Endothelial cell of umbilical vein (primary cell): ENCODE data around the gene ABHD5. TPM values are rescaled to one million over a fixed set of nuclear protein-coding genes. Genes with fewer than 3 reads are reported as not detected.

Experiments
- BruUV-seq: library from RNA; stranded (reverse); fragments of 400-500 nt; replicated peaks from 2 replicates; lab custom pipeline; 2021; lab: Mats Ljungman, UMichigan
- CTCF ChIA-PET: fragments of 300-600, 350-600 bp; sonication (Branson Sonifier 250); formaldehyde crosslinking; loops from one replicate; lab custom pipeline; 2021; ENCODE audit warnings: antibody characterized with exemption, inconsistent platforms; lab: Charles Lee
- POLR2A ChIA-PET: fragments of 300-600, 350-600 bp; sonication (Branson Sonifier 250); formaldehyde crosslinking; loops from one replicate; lab custom pipeline; 2021; ENCODE audit warnings: antibody characterized with exemption, inconsistent platforms; lab: Charles Lee
- DNase-seq: peaks from one replicate; pipeline ENCODE4 v3.0.0-alpha.2; 2011; ENCODE audit warnings: low read depth, low spot score
- FAIRE-seq: peaks from 2 replicates; lab custom pipeline; 2011; peaks lifted over from hg19 to GRCh38; lab: Jason Lieb, UNC
- H2AFZ ChIP-seq: 2 replicates; pipeline ENCODE4 v1.6.0; 2012; ENCODE audit warnings: low read depth, low read length, control low read depth, inconsistent platforms
- H3K27ac ChIP-seq: 2 replicates; pipeline ENCODE4 v1.5.1; 2011; ENCODE audit warnings: low read depth, mild to moderate bottlenecking, control low read depth, low read length, moderate library complexity; ENCODE audit not compliant: insufficient read depth
- H3K27me3 ChIP-seq, 2 experiments: 2 replicates each; pipeline versions ENCODE4 v1.6.0 to v1.6.1; 2011; ENCODE audit warnings: low read length in 2 of 2, mixed read lengths in 1 of 2; ENCODE audit not compliant: control insufficient read depth in 2 of 2, insufficient read depth in 2 of 2
- H3K36me3 ChIP-seq, 2 experiments: 2 replicates in 1 of 2; 3 replicates in 1 of 2; pipeline ENCODE4 v1.5.1; 2011; ENCODE audit warnings: low read length in 2 of 2, mild to moderate bottlenecking in 1 of 2, moderate library complexity in 1 of 2; ENCODE audit not compliant: control insufficient read depth in 2 of 2, insufficient read depth in 2 of 2; ENCODE audit errors: extremely low read depth in 1 of 2
- H3K4me1 ChIP-seq: 3 replicates; pipeline ENCODE4 v1.5.1; 2011; ENCODE audit warnings: mild to moderate bottlenecking, low read length; ENCODE audit not compliant: control insufficient read depth, insufficient read depth; ENCODE audit errors: extremely low read depth
- H3K4me2 ChIP-seq: 2 replicates; pipeline ENCODE4 v1.6.1; 2011; ENCODE audit warnings: low read length, control low read depth, mixed read lengths; ENCODE audit not compliant: insufficient read depth
- H3K4me3 ChIP-seq, 3 experiments: fragments of 200-600 bp in 1 of 3; sonication (generic), shearing (Covaris generic) in 1 of 3; replicated peaks in 1 of 3; 2 replicates each; pipeline ENCODE4 v1.5.1; 2011 to 2016; ENCODE audit warnings: control low read depth in 3 of 3, low read length in 3 of 3, mild to moderate bottlenecking in 2 of 3, inconsistent platforms in 1 of 3, low read depth in 1 of 3, moderate library complexity in 1 of 3; ENCODE audit not compliant: insufficient read depth in 1 of 3
- H3K79me2 ChIP-seq: 2 replicates; pipeline ENCODE4 v1.6.0; 2012; ENCODE audit warnings: low read length, inconsistent platforms; ENCODE audit not compliant: control insufficient read depth, insufficient read depth
- H3K9ac ChIP-seq: replicated peaks from 2 replicates; pipeline ENCODE3; 2011; ENCODE audit warnings: low read length, control low read depth; ENCODE audit not compliant: insufficient read depth; ENCODE audit errors: extremely low read depth
- H3K9me1 ChIP-seq: replicated peaks from 3 replicates; pipeline ENCODE4 v1.6.0; 2011; ENCODE audit warnings: mild to moderate bottlenecking, low read length; ENCODE audit not compliant: control insufficient read depth, insufficient read depth; ENCODE audit errors: extremely low read depth
- H3K9me3 ChIP-seq: replicated peaks from 2 replicates; pipeline ENCODE4 v1.5.1; 2012; ENCODE audit warnings: low read length, inconsistent platforms; ENCODE audit not compliant: control insufficient read depth, insufficient read depth
- H4K20me1 ChIP-seq: replicated peaks from 2 replicates; pipeline ENCODE3; 2011; ENCODE audit warnings: mild to moderate bottlenecking, low read length; ENCODE audit not compliant: control insufficient read depth, insufficient read depth; ENCODE audit errors: extremely low read depth
- CTCF ChIP-seq, 2 donors: IDR thresholded peaks; 1 replicate in 1 of 2; 2 replicates in 1 of 2; pipeline ENCODE4 v1.5.1; 2011; ENCODE audit warnings: low read length in 2 of 2, mild to moderate bottlenecking in 2 of 2, moderate library complexity in 2 of 2, control low read depth in 1 of 2, inconsistent platforms in 1 of 2, low read depth in 1 of 2; ENCODE audit not compliant: insufficient read depth in 1 of 2; ENCODE audit errors: extremely low read depth in 1 of 2
- EZH2 ChIP-seq: IDR thresholded peaks from 2 replicates; pipeline ENCODE4 v1.6.1; 2012; ENCODE audit warnings: borderline replicate concordance, low read depth, mild to moderate bottlenecking, moderate library complexity, low read length, inconsistent platforms; ENCODE audit not compliant: severe bottlenecking
- FOS ChIP-seq: IDR thresholded peaks from 2 replicates; pipeline ENCODE4 v1.6.1; 2011; ENCODE audit warnings: mild to moderate bottlenecking, low read length, moderate library complexity, borderline replicate concordance; ENCODE audit not compliant: insufficient read depth
- GATA2 ChIP-seq: IDR thresholded peaks from 2 replicates; pipeline ENCODE4 v1.7.0; 2011; ENCODE audit warnings: low read depth, mild to moderate bottlenecking, moderate library complexity, mixed read lengths, low read length; ENCODE audit not compliant: insufficient read length, insufficient read depth
- JUN ChIP-seq: IDR thresholded peaks from 2 replicates; pipeline ENCODE4 v1.6.1; 2011; ENCODE audit warnings: borderline replicate concordance, low read depth; ENCODE audit not compliant: insufficient read length, insufficient read depth
- MAX ChIP-seq: IDR thresholded peaks from 2 replicates; pipeline ENCODE4 v1.6.1; 2011; ENCODE audit not compliant: insufficient read depth, insufficient read length
- MYC ChIP-seq: IDR thresholded peaks from one replicate; pipeline ENCODE4 v1.6.1; 2011; ENCODE audit warnings: mild to moderate bottlenecking, low read depth, low read length
- POLR2A ChIP-seq: IDR thresholded peaks from 2 replicates; pipeline ENCODE4 v1.6.1; 2012; ENCODE audit warnings: low read depth, mild to moderate bottlenecking, control low read depth, low read length
- POLR2AphosphoS5 ChIP-seq: IDR thresholded peaks from 2 replicates; pipeline ENCODE4 v1.6.1; 2012; ENCODE audit warnings: low read depth, mild to moderate bottlenecking, control low read depth, low read length, moderate library complexity; ENCODE audit not compliant: insufficient read depth
- dilution Hi-C: fragments of 300-500 bp; cut with MboI; formaldehyde crosslinking; loops from one replicate; pipeline ENCODE4 v1.15.0; 2019; ENCODE audit warnings: low sequenced_read_pairs; ENCODE audit not compliant: extremely low pct_ligation_motif_present
- intact Hi-C: fragments of 100-400 bp; cut with micrococcal nuclease; formaldehyde crosslinking; loops from one replicate; pipeline ENCODE4 v1.10.0; 2022
- polyA plus RNA-seq, 4 experiments: library from polyadenylated mRNA; depleted of rRNA in 3 of 4; stranded (reverse) in 3 of 4; unstranded in 1 of 4; fragments of >200 nt; gene quantifications; 2 replicates each; pipeline versions ENCODE4 v1.2.1 to v1.2.3, GENCODE V29; 2011 to 2012; ENCODE audit warnings: missing spikeins in 1 of 4
- total RNA-seq: library from RNA; stranded (reverse); gene quantifications from 2 replicates; pipeline ENCODE4 v1.2.3, GENCODE V29; 2021

The ABHD5 gene
- total and polyA plus RNA-seq, 2 donors (not counting 3 experiments of a cell fraction or from before 2014, with no cell fraction given): 10.0 to 21.2 TPM

- Histone ChIP-seq H3K4me3 (peak overlapping the region in 1 of 3 experiments; percentile 23), H3K9me1 (no peaks in the 10 kb centered on the region), H3K27ac (peak overlapping the region; percentile 16), H4K20me1 (no peaks in the 10 kb centered on the region), H3K79me2 (no peaks in the 10 kb centered on the region), H3K9me3 (no peaks in the 10 kb centered on the region), H3K27me3 (no peaks in the 10 kb centered on the region), H3K9ac (no peak overlapping the region), H3K4me2 (peak overlapping the region; percentile 54), H3K36me3 (no peaks in the 10 kb centered on the region), H2AFZ (peak overlapping the region; percentile 74), H3K4me1 (peaks cover 50% of the 10 kb centered on the region)
- TF ChIP-seq CTCF (IDR thresholded peaks at IDR 0.05; ENCODE audit: extremely low read depth in 1 of 2, insufficient read depth in 1 of 2, low read depth in 1 of 2, low read length in 2 of 2) (no peak), MYC (no peak), GATA2 (no peak), POLR2AphosphoS5 (no peak), EZH2 (no peak), JUN (no peak), FOS (no peak), MAX (no peak), POLR2A (no peak)
- CTCF ChIA-PET: interaction anchor here (0.7 to 2.3 kb wide), 16 partner anchors 10 to 608 kb away, joined by 3 to 21 read pairs (median 6); partner anchors contain the start of gene ABHD5
- DNase-seq (no peak), FAIRE-seq (no peak)
- intact Hi-C loops (loop anchor here (1.0 to 10.0 kb wide), 12 partner anchors 79 to 608 kb away; partner anchors contain the start of genes ANO10 and SNRK), dilution Hi-C loops (no loop called here)
- BruUV-seq: no TSS peak
- POLR2A ChIA-PET: no interaction called here
These were observed 79.2 kb downstream of the ABHD5 start for GRCh38 chr3:43769885-43770425.
